Stimulated activated CD8-positive, alpha-beta memory T cell treated with anti-CD3 and anti-CD28 coated beads, Interleukin-15, amount 100 ng/mL, for 48 hours (primary cell): ENCODE measurements around the gene CHD5.
A peak's percentile ranks its signal among the peaks of the same experiment; 100 is the strongest.

ENCODE experiments used
- DNase-seq, 2 donors: peaks; one replicate each; pipeline ENCODE4 v3.0.0-alpha.2; 2020; ENCODE audit warnings: low read depth in 2 of 2

CHD5 gene

DNA sequence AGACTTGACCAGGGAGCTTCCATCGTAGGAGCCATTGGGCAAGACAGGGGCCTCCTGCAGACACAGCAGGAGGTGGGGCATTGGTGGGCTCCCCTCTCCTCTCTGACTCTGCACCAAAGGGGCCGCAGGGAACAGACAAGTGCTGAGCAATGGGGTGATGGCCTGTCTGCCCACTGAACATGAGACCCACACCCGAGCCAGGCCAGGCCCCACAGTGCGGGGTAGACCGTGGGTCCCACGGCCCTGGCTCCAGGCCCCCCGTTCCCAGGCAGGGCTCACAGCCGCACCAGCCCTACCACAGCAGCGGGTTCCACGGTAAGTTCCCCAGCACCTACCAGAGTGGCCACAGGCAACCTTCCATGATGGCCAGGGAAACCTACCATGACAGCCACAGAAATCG, 45.9 kb downstream of the CHD5 start:
- no peak for DNase-seq

DNA sequence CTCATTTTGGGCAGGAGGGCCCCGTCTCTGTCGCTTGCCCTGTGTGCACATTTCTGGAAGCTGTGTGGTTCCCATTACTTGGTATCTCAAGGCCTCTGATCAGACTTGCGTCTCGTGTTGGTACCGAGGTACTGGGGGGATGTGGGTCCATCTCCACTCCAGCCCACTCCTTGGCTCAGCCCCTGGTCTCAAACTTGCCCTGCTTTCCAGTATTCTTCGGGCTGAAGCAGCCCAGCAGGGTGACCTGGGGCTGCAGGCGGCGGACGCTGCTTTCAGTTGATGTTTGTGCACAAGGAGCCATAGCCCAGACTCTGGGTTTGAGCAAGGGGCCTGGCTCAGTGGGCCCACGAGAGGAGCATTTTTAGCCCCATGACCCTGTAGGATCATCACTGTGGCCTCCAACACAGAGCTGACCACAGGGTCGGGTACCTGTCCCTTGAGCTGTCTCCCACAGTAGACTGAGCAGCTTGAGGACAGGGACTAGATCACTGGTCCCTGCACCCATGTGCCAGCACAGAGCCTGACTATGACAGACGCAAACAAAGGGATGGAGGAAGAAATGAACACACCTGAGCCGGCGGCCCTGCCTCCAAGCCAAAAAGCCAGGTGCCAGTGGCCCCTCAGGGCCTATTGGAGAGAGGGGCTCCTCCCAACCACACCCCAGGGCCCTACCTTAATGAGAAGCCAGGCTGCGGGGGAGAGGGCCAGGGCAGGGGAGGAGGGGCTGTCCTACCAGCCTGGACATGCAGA, 46.8 kb downstream of the CHD5 start:
- DNase-seq, result no peak

DNA sequence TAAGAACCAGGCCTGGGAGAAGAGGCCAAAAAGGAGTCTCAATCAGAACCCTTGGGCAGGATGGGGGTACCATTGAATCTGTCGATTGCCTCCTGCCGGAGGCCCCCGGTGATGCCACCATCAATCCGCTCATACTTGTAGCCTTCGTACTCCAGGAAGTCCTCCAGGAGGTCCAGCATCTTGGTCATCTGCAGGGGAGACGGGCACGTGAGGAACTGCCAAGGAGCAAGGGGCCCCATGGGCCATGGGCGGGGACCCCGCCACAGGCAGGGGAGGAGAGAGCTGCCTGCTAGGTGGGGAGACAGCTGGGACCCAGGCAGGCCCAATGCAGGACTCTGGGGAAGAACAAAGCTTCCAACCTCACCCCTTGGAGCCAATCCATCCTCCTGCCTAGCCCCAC, 48.6 kb downstream of the CHD5 start:
- DNase-seq, result no peak

DNA sequence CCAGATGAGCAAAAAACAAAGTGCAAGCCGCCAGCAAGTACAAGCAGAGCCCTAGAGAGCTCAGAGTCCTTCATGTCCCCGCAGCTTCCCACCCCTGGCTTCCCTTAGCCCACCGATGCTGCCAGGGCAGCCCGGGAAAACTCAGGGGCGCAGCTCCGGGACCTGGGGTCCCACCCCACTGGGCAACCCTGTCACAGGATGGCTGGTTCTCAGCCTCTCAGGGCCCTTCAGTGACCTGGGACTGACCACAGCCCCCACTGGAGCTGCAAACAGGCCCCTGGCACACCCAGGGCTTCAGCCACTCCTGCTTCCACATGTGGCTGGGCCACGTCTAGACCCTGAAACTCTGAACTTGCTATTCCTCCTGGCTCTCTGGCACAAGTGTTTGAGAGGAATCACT, 49.5 kb downstream of the CHD5 start:
- no peak for DNase-seq

DNA sequence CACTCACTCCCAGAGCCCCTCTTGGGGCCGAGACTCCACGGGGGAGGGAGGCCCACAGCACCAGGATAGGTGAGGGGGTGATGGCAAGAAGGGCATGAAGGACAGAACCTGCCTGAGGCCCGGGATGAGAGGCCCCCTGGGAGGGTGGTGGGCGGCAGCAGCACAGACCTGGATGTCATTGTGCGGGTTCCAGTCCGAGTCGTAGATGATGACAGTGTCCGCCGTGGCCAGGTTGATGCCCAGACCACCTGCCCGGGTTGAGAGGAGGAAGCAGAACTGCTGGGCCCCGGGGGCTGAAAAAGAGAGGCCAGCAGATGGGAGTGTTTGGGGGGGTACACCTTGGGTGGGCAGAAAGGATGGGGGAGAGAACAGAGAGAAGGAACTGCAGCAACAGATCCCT, 50.1 kb downstream of the CHD5 start:
- DNase-seq, result no peak

DNA sequence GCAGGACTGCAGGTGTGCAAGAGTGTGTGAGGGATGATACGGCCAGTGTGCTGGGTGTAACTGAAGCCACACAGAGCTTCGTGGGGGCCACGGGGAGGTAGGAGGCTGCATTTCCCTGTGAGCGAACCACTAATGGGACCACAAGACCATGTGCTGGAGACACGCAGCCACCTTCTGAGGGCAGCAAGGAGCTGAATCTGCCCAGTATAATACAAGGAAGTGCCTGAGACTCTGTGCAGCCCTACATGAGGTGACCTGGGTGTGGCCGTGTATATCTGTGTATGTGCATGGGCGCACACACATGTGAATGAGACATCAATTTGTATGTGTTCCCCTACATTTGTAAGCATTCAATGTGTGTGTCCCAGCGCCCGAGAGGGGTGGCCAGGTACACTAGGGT, 50.8 kb downstream of the CHD5 start:
- no peak for DNase-seq

DNA sequence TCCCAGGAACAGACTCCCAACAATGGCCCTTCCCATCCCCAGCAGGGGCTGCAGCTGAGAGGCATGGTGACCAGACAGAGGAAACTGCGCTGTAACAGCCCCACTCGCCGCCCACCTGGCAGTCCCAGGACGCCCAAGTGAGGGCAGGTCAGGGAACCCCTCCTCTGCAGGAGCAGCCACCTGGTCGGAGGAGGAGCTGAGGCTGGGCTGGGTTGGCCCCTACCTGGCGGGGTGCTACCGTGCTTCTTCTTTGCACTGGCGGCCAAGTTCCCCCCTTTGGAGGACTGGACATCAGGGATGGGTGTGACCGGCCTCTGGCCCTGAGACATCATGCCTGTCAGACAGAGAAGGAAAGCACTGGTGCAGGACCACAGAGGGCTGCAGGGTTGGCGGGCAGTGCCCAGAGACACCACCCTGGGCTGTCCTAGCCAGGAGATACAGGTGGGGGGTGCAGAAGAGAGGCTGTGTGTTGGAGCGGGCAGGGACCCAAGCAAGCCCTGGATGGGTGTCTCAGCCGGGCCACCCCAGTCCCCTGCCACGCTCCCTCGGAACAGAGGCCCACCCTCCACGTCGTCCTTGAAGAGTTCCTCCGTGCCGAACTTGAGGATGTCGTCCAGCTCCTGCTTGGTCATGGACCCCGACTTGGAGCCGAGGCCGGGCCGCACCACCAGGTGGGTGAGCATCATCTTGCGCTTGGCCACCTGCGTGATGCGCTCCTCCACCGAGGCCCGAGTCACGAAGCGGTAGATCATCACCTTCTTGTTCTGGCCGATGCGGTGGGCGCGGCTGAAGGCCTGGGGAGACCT, 51.6 kb downstream of the CHD5 start:
- no peak for DNase-seq

DNA sequence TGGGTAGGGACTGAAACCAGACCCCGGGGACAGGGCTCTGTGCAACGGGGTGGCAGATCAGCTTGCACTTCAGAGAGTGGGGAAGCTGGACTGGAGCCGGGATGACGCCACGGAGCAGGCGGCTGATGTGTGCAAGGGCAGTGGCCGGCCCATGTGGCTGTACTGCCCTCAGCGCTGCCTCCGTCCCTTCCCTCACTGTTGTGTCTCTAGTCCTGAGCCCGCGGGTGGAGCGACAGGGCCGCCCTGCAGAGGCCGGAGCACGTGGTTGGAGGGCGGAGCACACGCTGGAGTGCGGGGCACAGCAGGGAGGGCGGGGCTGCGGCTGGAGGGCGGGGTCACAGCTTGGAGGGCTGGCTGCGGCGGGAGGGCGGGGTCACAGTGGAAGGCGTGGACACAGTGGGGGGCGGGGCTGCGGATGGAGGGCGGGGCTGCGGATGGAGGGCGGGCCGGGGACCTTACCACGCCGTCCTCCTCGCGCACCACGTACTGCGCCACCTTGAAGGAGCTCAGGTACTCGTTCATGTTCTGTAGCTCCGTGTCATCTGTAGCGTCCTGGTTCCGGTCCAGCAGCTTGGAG, 52.4 kb downstream of the CHD5 start:
- DNase-seq, result peak; percentile 48 to 62

DNA sequence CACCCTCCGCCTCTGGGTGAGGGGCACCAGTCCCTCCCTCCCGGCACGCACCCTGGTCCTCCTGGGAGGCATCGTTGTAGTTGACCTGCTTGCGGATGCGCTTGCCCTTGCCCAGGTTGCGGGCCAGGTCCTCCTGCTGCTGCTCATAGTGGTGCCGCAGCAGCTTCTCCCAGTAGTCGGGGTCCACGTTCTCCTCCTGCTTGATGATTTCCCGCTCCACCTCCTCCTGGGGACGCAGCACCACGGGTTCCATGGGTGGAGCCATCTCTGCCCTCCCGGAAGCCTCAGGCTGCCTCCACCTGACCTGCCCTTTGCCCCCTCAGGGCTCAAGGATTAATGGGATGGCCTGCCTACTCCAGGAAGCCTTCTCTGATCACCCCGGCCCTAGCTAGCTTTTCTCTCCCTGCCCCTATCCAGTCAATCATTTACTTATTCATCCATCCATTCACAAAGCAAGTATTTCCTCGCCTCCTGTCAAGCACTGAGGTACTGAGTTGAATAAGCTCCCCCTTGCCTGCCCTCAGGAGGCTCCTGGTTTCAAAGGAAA, 53.5 kb downstream of the CHD5 start:
- DNase-seq, result no peak

DNA sequence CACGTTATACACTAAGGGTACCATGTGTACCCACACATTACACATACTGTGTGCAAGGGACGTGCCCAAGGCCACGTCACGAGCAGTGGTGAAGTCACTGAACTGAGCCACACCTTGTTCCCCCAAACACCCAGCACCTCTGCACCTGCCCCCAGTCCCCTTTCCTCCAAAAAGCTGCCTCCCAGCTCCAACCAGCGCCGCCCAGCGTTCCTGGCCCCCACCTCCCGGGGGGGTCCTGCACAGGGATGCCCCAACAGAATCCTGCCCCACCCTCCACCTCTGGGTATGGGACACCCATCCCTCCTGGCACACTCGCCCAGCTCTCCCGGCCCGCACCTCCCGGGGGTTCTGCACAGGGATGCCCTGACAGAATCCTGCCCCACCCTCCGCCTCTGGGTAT, 54.1 kb downstream of the CHD5 start:
- no peak for DNase-seq

DNA sequence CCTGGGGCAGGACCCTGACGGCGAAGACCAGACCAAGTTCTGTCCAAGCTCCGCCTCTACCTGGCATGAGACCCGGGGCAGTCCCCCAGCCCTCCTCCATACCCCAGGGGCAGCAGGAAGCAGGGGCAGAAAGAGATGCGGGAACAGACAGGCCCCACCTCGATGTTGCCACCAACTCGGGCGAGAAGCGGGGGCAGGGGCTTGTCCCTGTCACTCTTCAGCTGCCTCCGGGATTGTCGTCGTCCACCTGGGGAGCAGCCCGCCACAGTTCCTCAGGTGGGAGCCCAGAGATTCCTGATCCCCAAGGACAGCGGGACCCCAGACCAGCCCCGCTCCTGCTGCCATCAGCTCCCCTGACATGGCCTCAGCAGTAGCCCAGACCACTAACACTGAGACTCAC, 54.8 kb downstream of the CHD5 start:
- DNase-seq, result no peak

DNA sequence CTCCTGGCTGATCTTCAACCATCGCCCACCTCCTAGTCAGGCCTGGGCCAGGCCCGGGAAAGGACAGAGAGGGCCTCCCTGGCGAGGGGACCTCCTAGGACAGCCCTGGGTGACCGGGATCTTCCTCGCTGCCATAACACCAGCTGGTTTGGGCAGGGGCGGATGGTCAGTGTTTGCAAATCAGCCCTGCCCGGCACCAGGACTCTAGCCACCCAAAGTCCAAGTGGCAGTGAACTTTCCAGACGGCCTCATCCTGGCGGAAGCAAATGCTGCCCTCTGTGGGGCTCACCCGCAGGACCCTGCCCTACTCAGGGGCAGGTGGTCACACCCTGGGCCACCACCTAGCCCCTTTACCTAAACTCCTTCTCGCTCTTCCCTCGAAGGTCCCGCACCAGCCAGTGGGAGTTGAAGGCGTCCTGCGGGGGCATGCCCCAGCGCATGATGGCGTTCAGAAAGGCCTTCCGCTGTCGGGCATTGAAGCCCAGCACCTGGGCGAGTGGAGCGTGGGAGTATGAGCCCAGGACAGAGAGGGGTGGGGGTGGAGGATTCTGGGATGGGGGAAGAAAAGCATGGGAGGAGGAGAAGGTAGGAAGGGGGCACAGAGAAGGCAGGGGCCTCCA, 55.3 kb downstream of the CHD5 start:
- DNase-seq, result no peak

DNA sequence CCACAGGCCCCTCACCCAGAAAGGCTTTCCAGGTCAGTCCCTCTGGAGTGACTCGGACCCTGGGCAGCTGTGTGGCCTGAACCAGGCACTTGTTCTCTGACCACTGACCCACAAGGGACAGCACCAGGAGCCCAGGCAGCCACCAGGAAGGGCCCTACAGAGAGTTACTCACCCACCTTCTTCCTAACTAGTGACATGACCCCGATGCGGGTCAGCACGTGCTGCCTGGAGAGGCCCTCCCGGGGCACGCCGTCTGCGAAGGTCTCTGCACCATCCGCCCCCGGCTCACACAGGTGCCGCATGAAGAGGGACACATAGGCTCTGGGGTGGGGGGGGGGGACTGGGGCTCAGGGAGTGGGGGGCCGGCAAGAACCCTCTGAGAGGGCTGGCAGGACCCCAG, 55.8 kb downstream of the CHD5 start:
- no peak for DNase-seq

DNA sequence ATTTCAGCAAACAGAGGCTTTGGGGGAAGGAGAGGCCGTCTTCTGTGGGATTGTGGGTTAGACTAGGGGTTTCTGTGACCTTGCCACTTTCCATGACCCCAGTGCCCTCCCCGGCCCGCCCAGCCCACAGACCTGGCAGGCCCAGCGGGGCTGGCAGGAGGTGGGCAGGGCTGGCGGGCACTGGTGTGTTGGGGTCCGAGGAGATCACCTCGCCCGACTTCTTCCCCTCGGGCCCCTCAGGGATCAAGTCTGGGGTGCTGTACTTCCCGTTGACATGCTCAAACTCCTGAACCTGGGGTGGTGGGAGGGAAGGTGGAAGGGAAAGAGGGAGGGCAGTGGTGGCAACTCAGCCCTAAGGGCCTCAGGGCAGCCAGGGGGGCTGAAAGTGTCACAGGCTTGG, 56.3 kb downstream of the CHD5 start:
- no peak for DNase-seq

DNA sequence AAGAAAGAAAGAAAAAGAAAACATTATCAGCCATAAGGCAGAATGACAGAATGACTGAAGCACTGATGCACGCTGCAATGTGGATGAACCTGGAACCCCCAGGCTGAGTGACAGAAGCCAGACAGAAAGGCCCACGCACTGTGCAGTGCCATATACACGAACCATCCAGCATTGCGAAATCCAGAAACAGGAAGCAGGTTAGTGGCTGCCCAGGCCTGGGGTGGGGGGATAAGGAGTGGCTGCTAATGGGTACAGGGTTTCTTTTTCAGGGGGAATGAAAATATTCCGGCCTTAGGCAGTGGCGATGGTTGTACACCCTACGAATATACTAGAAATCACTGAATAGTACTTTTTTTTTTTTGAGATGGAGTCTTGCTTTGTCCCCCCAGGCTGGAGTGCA, 57.0 kb downstream of the CHD5 start:
- DNase-seq, result no peak

DNA sequence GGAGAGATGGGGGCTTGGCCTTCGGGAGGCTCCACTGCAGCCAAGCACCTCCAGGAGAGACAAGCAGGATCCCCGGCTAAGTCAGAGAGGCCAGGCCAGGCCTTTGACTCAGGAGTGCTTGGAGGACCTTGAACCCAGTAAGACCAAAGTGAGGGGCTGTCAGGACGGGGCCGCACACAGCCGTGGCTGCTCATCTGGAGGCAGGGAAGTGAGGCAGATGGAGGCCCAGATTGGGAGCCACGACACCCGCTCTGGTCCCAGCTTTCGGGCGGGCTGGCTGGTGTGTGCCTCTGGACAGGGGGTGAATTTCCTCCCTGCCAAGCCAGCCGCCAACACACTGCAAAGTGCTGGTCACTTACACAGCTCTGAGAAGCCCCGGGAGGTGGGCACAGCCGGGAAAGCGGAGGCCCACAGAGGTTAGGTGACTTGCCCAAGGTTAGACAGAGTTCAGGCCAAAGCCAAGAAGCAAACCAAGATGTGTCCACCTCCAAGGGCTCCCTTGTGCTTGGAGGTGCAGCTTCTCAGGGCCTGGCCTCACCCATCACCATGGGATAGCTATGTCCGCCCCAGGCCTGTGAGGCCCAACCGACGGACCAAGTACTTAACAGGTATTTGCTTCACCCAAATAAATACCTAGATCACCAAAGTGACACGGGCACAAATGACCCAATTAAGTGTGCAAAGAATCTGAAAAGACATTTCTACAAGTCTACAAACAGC, 58.3 kb downstream of the CHD5 start:
- DNase-seq, result no peak

DNA sequence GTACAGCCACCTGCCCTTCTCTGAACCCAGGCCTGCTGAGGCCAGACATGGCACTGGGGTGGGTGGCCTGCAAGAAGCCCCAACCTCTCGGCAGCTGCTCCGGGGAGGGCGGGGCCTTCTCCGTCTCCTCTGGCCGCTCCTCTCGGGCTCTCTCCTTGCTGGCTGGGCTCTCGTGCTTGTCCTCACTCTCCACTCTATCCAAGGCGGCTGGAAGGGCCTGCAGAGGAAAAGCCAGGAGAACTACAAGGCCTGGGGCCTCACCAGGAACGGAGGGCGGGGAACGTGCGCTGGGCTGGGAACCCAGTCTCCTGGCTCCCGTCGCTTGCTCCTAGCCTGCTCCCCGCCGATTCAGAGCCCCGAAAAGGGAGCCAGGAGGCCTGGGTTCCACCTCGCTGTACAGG, 59.1 kb downstream of the CHD5 start:
- DNase-seq, result no peak

DNA sequence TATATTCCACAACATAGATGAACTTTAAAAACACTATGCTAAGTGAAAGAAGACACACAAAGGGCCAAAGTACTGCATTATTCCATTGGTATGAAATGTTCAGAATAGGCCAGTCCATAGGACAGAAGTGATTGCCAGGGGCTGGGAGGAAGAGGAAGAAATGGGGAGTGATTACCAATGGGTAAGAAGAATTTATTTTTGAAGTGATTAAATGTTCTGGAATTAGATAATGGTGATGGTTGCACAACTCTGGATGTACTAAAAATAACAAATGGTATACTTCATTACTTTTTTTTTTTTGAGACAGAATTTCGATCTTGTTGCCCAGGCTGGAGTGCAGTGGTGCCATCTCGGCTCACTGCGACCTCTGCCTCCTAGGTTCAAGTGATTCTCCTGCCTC, 61.7 kb downstream of the CHD5 start:
- DNase-seq, result no peak

DNA sequence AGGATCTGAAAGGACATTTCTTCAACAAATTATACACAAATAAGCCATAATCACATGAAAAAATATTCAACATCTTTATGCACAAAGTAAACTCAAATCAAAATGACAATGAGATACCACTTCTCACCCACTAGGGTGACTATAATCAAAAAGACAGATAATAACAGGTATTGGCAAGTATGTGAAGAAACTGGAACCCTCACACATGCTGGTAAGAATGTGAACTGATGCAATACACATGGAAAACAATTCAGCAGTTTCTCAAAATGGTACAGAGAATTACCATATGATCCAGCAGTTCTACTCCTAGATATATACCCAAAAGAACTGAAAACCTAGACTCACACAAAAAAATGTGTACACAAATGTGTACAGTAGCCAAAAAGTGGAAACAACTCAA, 62.5 kb downstream of the CHD5 start:
- no peak for DNase-seq

DNA sequence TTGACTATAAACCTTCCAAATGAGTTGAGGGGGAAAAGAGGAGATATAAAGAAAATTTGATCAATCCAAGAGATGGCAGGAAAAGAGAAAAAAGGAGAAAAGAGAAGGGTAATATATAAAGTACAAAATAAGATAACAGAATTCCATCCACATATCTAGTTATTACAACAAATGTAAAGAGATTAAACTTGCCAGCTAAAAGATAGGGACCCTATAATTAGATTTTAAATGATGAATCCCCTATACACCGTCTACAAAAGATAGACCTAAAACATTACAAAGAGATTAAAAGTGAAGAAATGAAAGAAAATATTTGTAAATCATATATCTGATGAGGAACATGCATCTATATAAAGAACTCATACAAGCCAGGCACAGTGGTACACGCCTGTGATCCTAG, 63.1 kb downstream of the CHD5 start:
- DNase-seq, result no peak

DNA sequence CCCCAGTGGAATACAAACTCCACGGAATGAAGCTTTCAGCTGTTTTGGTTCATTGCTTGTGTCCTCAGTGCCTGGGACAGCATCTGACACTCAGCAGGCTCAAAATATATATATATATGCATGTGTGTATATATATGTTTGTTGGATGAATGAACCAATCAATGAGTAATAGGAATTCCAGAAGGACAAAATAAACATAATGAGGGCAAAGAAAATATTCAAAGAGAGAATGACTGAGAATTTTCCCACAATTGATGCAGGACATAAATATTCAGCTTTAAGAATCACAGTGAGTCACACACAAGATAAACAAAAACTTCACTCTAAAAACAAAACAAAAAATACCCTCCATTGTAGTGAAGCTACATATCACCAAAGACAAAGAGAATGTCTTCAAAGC, 64.0 kb downstream of the CHD5 start:
- no peak for DNase-seq

DNA sequence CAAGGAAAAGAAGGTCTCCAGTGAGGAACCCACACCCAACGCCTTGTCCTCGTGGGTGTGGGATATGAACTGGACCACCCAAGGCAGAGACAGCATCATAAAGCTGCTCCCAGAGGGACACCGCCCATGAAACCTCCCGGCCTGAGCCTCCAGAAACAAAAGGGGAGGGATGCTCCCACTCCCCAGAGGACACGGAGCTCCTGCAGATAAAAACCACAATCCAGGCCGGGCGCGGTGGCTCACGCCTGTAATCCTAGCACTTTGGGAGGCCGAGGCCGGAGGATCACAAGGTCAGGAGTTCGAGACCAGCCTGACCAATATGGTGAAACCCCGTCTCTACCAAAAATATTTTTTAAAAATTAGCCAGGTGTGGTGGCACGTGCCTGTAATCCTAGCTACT, 66.4 kb downstream of the CHD5 start:
- DNase-seq, result no peak
